HCT116 (cell line): ENCODE data around the gene MEIOC. TPM values are rescaled to one million over a fixed set of nuclear protein-coding genes. Genes with fewer than 3 reads are reported as not detected.

ENCODE experiments used
- ATAC-seq: fragments of 200-7000 bp; cut with Tn5 transposase; 2 replicates; pipeline ENCODE4 v1.9.1; 2020; ENCODE audit warnings: mild to moderate bottlenecking, moderate library complexity
- BruUV-seq: library from RNA; stranded (reverse); fragments of 400-500 nt; replicated peaks from 2 replicates; lab custom pipeline; 2021; lab: Mats Ljungman, UMichigan
- CTCF ChIA-PET: fragments of 300-600 bp; sonication (Branson Sonifier 250); formaldehyde crosslinking; loops from one replicate; lab custom pipeline; 2021; ENCODE audit warnings: antibody characterized with exemption; lab: Charles Lee
- POLR2A ChIA-PET: fragments of 300-600, 350-600 bp; sonication (Branson Sonifier 250); formaldehyde crosslinking; loops from one replicate; lab custom pipeline; 2021; ENCODE audit warnings: antibody characterized with exemption; lab: Charles Lee
- RAD21 ChIA-PET, 2 experiments: fragments of 300-600 bp; sonication (Branson Sonifier 250); formaldehyde crosslinking; loops; one replicate each; lab custom pipeline; 2023; ENCODE audit warnings: low total read pairs in 2 of 2; ENCODE audit not compliant: uncharacterized antibody in 2 of 2, unreplicated experiment in 2 of 2, low non-redundant PET in 1 of 2; lab: Charles Lee
- DNase-seq: peaks from one replicate; pipeline ENCODE4 v3.0.0-alpha.2; 2010; ENCODE audit warnings: low read depth, low spot score
- H2AFZ ChIP-seq: fragments of 200-600 bp; shearing (Covaris generic), sonication (generic); 2 replicates; pipeline ENCODE4 v1.6.1; 2017; ENCODE audit warnings: low read depth, mixed run types, mixed read lengths, antibody characterized with exemption, low read length; ENCODE audit not compliant: poor library complexity, severe bottlenecking
- H3K27ac ChIP-seq: 2 replicates; pipeline ENCODE4 v1.5.1; 2012; ENCODE audit warnings: low read depth, low read length
- H3K27me3 ChIP-seq: fragments of 200-600 bp; sonication (generic); 2 replicates; pipeline ENCODE4 v1.6.1; 2016; ENCODE audit warnings: mixed run types, low read length, mixed read lengths; ENCODE audit not compliant: insufficient read depth
- H3K36me3 ChIP-seq, 2 experiments: fragments of 200-500 bp in 1 of 2; fragments of 200-600 bp in 1 of 2; sonication (Bioruptor generic) in 1 of 2; sonication (generic) in 1 of 2; 2 replicates each; pipeline versions ENCODE4 v1.5.1 to v1.6.1; 2014 to 2016; ENCODE audit warnings: low read length in 2 of 2, inconsistent platforms in 1 of 2, mixed read lengths in 1 of 2, mixed run types in 1 of 2; ENCODE audit not compliant: insufficient read depth in 2 of 2, control insufficient read depth in 1 of 2
- H3K4me1 ChIP-seq, 2 experiments: fragments of 200-600 bp in 1 of 2; sonication (generic) in 1 of 2; 2 replicates each; pipeline versions ENCODE4 v1.5.1 to v1.6.1; 2012 to 2017; ENCODE audit warnings: low read length in 2 of 2, inconsistent platforms in 1 of 2, mild to moderate bottlenecking in 1 of 2, mixed read lengths in 1 of 2, mixed run types in 1 of 2, moderate library complexity in 1 of 2; ENCODE audit not compliant: insufficient read depth in 2 of 2, control insufficient read depth in 1 of 2
- H3K4me2 ChIP-seq: fragments of 200-600 bp; sonication (generic); 2 replicates; pipeline ENCODE4 v1.6.1; 2017; ENCODE audit warnings: mixed run types, low read length, mixed read lengths
- H3K4me3 ChIP-seq, 2 experiments: fragments of 200-600 bp in 1 of 2; sonication (generic) in 1 of 2; replicated peaks in 1 of 2; 2 replicates each; pipeline ENCODE4 v1.5.1; 2011 to 2016; ENCODE audit warnings: low read length in 2 of 2, control low read depth in 1 of 2, low read depth in 1 of 2, mild to moderate bottlenecking in 1 of 2, mixed read lengths in 1 of 2, mixed run types in 1 of 2
- H3K79me2 ChIP-seq: fragments of 200-600 bp; sonication (generic); 2 replicates; pipeline ENCODE4 v1.6.1; 2017; ENCODE audit warnings: mild to moderate bottlenecking, mixed run types, low read length, moderate library complexity, mixed read lengths; ENCODE audit not compliant: insufficient read depth
- H3K9ac ChIP-seq: fragments of 200-600 bp; sonication (generic); 2 replicates; pipeline ENCODE4 v1.6.1; 2016; ENCODE audit warnings: low read length, mixed read lengths
- H3K9me2 ChIP-seq: fragments of 200-600 bp; sonication (generic), shearing (Covaris generic); 2 replicates; pipeline ENCODE4 v1.6.1; 2017; ENCODE audit warnings: mixed run types, mild to moderate bottlenecking, moderate library complexity; ENCODE audit not compliant: insufficient read depth
- H3K9me3 ChIP-seq, 2 experiments: fragments of 200-500 bp in 1 of 2; fragments of 200-600 bp in 1 of 2; sonication (Bioruptor generic) in 1 of 2; sonication (generic) in 1 of 2; 2 replicates each; pipeline ENCODE4 v1.6.1; 2014 to 2017; ENCODE audit warnings: low read length in 2 of 2, mixed read lengths in 2 of 2, inconsistent platforms in 1 of 2, low read depth in 1 of 2, mild to moderate bottlenecking in 1 of 2, mixed run types in 1 of 2, moderate library complexity in 1 of 2; ENCODE audit not compliant: control insufficient read depth in 1 of 2, insufficient read depth in 1 of 2
- H4K20me1 ChIP-seq: fragments of 200-600 bp; sonication (generic), shearing (Covaris generic); 2 replicates; pipeline ENCODE4 v1.6.1; 2017; ENCODE audit warnings: mixed run types, mild to moderate bottlenecking, moderate library complexity; ENCODE audit not compliant: insufficient read depth
- ATF3 ChIP-seq: IDR thresholded peaks from 2 replicates; pipeline ENCODE4 v1.6.1; 2012
- CBX3 ChIP-seq: IDR thresholded peaks from 2 replicates; pipeline ENCODE4 v1.6.1; 2012; ENCODE audit warnings: low read depth
- CEBPB ChIP-seq: IDR thresholded peaks from 2 replicates; pipeline ENCODE4 v1.6.1; 2012; ENCODE audit warnings: low read depth
- ELF1 ChIP-seq: IDR thresholded peaks from 2 replicates; pipeline ENCODE4 v1.6.1; 2012; ENCODE audit warnings: low read depth, borderline replicate concordance
- EZH2 ChIP-seq: fragments of 200-600 bp; sonication (generic); IDR thresholded peaks from 2 replicates; pipeline ENCODE4 v1.6.1; 2017; ENCODE audit warnings: antibody characterized with exemption, mixed run types
- EZH2phosphoT487 ChIP-seq: fragments of 200-600 bp; IDR thresholded peaks from 2 replicates; pipeline ENCODE4 v1.6.1; 2018; ENCODE audit warnings: antibody characterized with exemption, borderline replicate concordance
- JUND ChIP-seq: IDR thresholded peaks from 2 replicates; pipeline ENCODE4 v1.6.1; 2012
- MAX ChIP-seq: IDR thresholded peaks from 2 replicates; pipeline ENCODE4 v1.6.1; 2012
- POLR2AphosphoS5 ChIP-seq: IDR thresholded peaks from 2 replicates; pipeline ENCODE4 v1.6.1; 2011; ENCODE audit warnings: mild to moderate bottlenecking, low read depth, low read length, moderate library complexity
- RAD21 ChIP-seq: IDR thresholded peaks from 2 replicates; pipeline ENCODE4 v1.6.1; 2012; ENCODE audit warnings: low read depth, mild to moderate bottlenecking
- REST ChIP-seq: IDR thresholded peaks from 2 replicates; pipeline ENCODE4 v1.6.1; 2012; ENCODE audit warnings: low read depth
- SP1 ChIP-seq: IDR thresholded peaks from 2 replicates; pipeline ENCODE4 v1.6.1; 2012; ENCODE audit warnings: low read depth
- YY1 ChIP-seq: IDR thresholded peaks from 2 replicates; pipeline ENCODE4 v1.6.1; 2011; ENCODE audit warnings: low read length, low read depth, moderate library complexity, mild to moderate bottlenecking; ENCODE audit not compliant: insufficient replicate concordance; ENCODE audit errors: extremely low read depth
- ZBTB33 ChIP-seq: IDR thresholded peaks from 2 replicates; pipeline ENCODE4 v1.6.1; 2011; ENCODE audit warnings: mild to moderate bottlenecking, low read length, moderate library complexity; ENCODE audit not compliant: insufficient replicate concordance; ENCODE audit errors: extremely low read depth
- intact Hi-C: fragments of 100-400 bp; cut with micrococcal nuclease; formaldehyde crosslinking; loops from 2 replicates; pipeline ENCODE4 v1.10.0; 2022
- total RNA-seq: library from RNA; stranded (reverse); gene quantifications from one replicate; pipeline ENCODE4 v1.2.1, GENCODE V29; 2021; ENCODE audit not compliant: unreplicated experiment

The MEIOC gene
- total RNA-seq, 1 experiment from 2014 or later: not detected

GRCh38 chr17:44623070-44623725, 33.1 kb upstream of the MEIOC start (continued):
- TF ChIP-seq ZBTB33 (no peak), JUND (no peak)

- Histone ChIP-seq H3K4me1 (peaks cover 0 to 3% of the 10 kb centered on the region in 2 experiments; a peak in 1 of 4 replicates), H3K9me2 (no peaks in the 10 kb centered on the region), H2AFZ (no peak overlapping the region), H4K20me1 (no peaks in the 10 kb centered on the region), H3K4me2 (no peak overlapping the region), H3K27me3 (no peaks in the 10 kb centered on the region), H3K79me2 (no peaks in the 10 kb centered on the region), H3K4me3 (no peak overlapping the region), H3K9ac (no peak overlapping the region), H3K27ac (no peak overlapping the region), H3K9me3 (no peaks in the 10 kb centered on the region), H3K36me3 (no peaks in the 10 kb centered on the region)
- BruUV-seq: no TSS peak
- TF ChIP-seq SP1: no peak
- no peak for TF ChIP-seq CEBPB
- TF ChIP-seq POLR2AphosphoS5: no peak
- TF ChIP-seq EZH2: no peak
- no peak for TF ChIP-seq ATF3
- TF ChIP-seq REST: no peak
- no peak for TF ChIP-seq EZH2phosphoT487
- no peak for TF ChIP-seq CBX3
- no peak for TF ChIP-seq JUND
- no peak for TF ChIP-seq MAX
- TF ChIP-seq ZBTB33: no peak
- TF ChIP-seq ELF1: no peak
- no peak for TF ChIP-seq YY1
- no peak for TF ChIP-seq RAD21
- no peak for ATAC-seq
- ChIA-PET POLR2A (interaction anchor here (0.6 kb wide), 1 partner anchor 94 kb away, joined by 7 read pairs; no protein-coding TSS in a partner anchor), CTCF (no interaction called here), RAD21 (no interaction called here)
- intact Hi-C loops: no loop called here
- DNase-seq: no peak
Observed at GRCh38 chr17:44627513-44628242, 28.6 kb upstream of the MEIOC start.
